ENCODE data around the gene ARL15.

Gene ARL15

DNA sequence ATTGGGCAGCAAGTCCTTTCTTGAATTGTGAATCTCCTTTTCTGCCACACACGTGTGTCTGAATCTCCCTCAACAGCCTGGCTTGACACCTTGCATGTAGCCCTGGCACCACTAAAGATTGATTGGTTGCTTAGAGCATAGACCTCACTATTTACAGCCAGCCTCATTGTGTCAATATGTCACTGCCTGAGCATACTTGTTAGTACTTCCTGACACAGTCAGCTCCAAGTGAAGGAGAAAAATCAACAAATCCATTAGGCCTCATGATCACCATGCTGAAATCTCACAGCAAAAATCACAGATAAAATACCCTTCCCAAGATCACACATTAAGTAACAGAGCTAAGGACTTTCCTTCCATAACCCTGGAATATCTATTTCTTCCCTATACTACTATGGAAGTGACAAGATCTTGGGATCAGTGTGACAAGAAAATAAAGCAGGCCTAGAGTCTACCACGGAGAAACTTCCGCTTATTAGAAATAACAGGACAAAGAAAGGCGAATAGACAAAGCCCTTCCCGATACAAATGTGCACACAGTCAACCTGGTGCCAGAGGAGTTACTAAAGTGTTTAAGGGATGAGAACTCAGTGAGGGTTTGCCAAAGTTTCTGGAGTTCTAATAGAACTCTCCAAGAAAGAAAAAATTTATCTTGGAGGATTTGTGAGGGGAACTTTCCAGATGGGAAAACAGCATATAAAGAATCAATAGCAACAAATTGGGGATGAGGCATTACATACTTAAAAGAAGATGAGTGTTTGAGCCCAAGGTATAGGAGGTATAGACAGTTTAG, 5.6 kb upstream of the ARL15 start:
- peaks cover 8% of the 10 kb centered on the region for H3K27me3 ChIP-seq (ENCODE audit: insufficient read depth, poor library complexity, severe bottlenecking)
- H3K4me3 ChIP-seq (replicated peaks; ENCODE audit: insufficient read depth, low read length): no peak overlapping the region
- H3K27ac ChIP-seq (replicated peaks): no peak overlapping the region
- no peak for DNase-seq (ENCODE audit: low read depth in 1 of 2, low spot score in 1 of 2)
- TF ChIP-seq POLR2AphosphoS5 (IDR thresholded peaks at IDR 0.05; ENCODE audit: low read depth) (no peak), GABPA (IDR thresholded peaks at IDR 0.05; ENCODE audit: low read depth) (no peak)
- TF ChIP-seq, protein P1, sequence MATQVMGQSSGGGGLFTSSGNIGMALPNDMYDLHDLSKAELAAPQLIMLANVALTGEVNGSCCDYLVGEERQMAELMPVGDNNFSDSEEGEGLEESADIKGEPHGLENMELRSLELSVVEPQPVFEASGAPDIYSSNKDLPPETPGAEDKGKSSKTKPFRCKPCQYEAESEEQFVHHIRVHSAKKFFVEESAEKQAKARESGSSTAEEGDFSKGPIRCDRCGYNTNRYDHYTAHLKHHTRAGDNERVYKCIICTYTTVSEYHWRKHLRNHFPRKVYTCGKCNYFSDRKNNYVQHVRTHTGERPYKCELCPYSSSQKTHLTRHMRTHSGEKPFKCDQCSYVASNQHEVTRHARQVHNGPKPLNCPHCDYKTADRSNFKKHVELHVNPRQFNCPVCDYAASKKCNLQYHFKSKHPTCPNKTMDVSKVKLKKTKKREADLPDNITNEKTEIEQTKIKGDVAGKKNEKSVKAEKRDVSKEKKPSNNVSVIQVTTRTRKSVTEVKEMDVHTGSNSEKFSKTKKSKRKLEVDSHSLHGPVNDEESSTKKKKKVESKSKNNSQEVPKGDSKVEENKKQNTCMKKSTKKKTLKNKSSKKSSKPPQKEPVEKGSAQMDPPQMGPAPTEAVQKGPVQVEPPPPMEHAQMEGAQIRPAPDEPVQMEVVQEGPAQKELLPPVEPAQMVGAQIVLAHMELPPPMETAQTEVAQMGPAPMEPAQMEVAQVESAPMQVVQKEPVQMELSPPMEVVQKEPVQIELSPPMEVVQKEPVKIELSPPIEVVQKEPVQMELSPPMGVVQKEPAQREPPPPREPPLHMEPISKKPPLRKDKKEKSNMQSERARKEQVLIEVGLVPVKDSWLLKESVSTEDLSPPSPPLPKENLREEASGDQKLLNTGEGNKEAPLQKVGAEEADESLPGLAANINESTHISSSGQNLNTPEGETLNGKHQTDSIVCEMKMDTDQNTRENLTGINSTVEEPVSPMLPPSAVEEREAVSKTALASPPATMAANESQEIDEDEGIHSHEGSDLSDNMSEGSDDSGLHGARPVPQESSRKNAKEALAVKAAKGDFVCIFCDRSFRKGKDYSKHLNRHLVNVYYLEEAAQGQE (IDR thresholded peaks at IDR 0.05; ENCODE audit: insufficient replicate concordance, low read depth): no peak
- TF ChIP-seq, protein P2, sequence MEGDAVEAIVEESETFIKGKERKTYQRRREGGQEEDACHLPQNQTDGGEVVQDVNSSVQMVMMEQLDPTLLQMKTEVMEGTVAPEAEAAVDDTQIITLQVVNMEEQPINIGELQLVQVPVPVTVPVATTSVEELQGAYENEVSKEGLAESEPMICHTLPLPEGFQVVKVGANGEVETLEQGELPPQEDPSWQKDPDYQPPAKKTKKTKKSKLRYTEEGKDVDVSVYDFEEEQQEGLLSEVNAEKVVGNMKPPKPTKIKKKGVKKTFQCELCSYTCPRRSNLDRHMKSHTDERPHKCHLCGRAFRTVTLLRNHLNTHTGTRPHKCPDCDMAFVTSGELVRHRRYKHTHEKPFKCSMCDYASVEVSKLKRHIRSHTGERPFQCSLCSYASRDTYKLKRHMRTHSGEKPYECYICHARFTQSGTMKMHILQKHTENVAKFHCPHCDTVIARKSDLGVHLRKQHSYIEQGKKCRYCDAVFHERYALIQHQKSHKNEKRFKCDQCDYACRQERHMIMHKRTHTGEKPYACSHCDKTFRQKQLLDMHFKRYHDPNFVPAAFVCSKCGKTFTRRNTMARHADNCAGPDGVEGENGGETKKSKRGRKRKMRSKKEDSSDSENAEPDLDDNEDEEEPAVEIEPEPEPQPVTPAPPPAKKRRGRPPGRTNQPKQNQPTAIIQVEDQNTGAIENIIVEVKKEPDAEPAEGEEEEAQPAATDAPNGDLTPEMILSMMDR (IDR thresholded peaks at IDR 0.05; ENCODE audit: insufficient read depth, low read length): no peak

DNA sequence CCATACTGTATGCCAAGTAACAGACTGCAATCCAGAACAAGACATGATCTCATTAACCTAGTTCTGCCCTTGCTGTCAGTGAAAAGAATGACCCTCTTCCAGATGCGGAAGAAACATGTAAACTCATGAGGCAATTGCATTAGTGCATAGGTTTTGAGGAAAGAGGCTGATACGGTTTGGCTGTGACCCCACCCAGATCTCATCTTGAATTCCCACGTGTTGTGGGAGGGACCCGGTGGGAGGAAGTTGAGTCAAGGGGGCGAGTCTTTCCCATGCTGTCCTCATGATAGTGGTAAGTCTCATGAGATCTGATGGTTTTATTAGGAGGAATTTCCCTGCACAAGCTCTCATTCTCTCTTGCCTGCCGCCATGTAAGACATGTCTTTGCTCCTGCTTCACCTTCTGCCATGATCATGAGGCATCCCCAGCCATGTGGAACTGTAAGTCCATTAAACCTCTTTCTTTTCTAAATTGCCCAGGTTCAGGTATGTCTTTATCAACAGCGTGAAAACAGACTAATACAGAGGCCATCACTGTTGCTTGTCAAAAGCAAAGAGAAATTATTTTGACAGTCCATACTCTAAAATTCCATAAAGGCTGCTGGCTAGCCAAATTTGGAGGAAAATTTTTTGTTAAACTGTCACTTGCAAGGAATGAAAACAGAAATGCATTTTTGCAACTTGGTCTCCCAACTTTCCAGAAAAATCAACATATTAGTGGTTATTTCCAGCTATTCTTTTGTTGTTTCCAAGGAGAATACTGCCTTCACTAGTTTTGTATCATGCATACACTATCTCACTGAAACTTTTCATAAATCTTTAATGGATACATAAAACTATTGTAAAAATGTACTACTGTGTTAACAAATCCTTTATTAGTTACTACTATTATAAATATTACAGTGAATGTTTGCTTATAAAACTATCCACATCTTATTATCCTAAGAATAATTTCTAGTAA, 3.2 kb upstream of the ARL15 start:
- DNase-seq (ENCODE audit: low read depth in 1 of 2, low spot score in 1 of 2): no peak
- H3K27ac ChIP-seq (replicated peaks): no peak overlapping the region
- TF ChIP-seq POLR2AphosphoS5 (IDR thresholded peaks at IDR 0.05; ENCODE audit: low read depth): no peak
- H3K4me3 ChIP-seq (replicated peaks; ENCODE audit: insufficient read depth, low read length): no peak overlapping the region
- no peaks in the 10 kb centered on the region for H3K27me3 ChIP-seq (ENCODE audit: insufficient read depth, poor library complexity, severe bottlenecking)

DNA sequence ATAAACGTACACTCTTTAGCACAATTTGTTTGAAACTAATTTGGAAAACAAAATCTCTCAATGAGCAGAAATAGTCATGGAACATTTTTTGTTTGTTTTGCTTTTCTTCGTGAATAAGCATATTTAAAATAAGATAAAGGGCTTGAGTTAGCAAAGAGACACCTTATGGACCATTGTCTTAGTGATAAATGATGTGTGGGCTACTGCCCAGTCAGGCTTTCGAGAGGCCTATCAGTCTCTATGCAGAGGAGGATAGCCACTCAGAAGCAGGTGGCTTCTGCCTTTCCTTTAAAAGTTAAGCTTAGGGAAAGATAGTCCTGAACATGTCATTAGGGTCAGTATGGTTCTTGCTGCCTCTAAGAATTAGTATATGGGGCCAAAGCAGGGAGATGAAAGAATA, 2.1 kb upstream of the ARL15 start:
- TF ChIP-seq, protein P2 (IDR thresholded peaks at IDR 0.05; ENCODE audit: insufficient read depth, low read length): no peak
- TF ChIP-seq, protein P1 (IDR thresholded peaks at IDR 0.05; ENCODE audit: insufficient replicate concordance, low read depth): no peak
- TF ChIP-seq SPI1 (IDR thresholded peaks at IDR 0.05; ENCODE audit: borderline replicate concordance, low read depth) (no peak), POLR2AphosphoS5 (IDR thresholded peaks at IDR 0.05; ENCODE audit: low read depth) (no peak), GABPA (IDR thresholded peaks at IDR 0.05; ENCODE audit: low read depth) (no peak)
- H3K27me3 ChIP-seq (ENCODE audit: insufficient read depth, poor library complexity, severe bottlenecking): no peaks in the 10 kb centered on the region
- no peak overlapping the region for H3K4me3 ChIP-seq (replicated peaks; ENCODE audit: insufficient read depth, low read length)
- H3K27ac ChIP-seq (replicated peaks): no peak overlapping the region
- no peak for DNase-seq (ENCODE audit: low read depth in 1 of 2, low spot score in 1 of 2)

DNA sequence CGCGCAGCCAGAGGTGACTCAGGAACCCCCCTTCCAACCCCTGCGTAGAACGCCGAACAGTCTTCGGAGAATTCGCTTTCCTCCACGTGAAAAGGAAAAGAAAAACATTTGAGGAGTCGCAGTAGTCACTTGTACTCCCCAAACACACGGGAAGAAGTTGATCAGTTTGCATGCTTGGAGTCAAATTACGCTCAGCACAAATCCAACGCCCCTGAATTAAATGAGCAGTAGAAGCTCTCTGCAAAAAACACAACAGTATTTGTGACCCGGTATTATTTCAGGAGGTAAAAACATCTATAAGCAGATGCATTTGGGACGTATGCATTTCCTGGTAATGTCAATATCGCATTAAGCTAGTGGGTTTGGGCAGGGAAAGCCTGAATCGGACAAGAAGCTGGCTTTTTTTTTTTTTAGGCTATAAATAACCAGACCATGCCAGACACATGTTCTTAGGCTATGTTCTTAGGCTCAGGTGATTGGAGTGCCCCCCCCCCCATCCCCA, 854 bp upstream of the ARL15 start:
- H3K27me3 ChIP-seq (ENCODE audit: insufficient read depth, poor library complexity, severe bottlenecking): no peaks in the 10 kb centered on the region
- DNase-seq (ENCODE audit: low read depth in 1 of 2, low spot score in 1 of 2): no peak
- H3K27ac ChIP-seq (replicated peaks): peak overlapping the region; percentile 70
- H3K4me3 ChIP-seq (replicated peaks; ENCODE audit: insufficient read depth, low read length): peak overlapping the region; percentile 99
- no peak for TF ChIP-seq SPI1 (IDR thresholded peaks at IDR 0.05; ENCODE audit: borderline replicate concordance, low read depth)
- TF ChIP-seq, protein P2 (IDR thresholded peaks at IDR 0.05; ENCODE audit: insufficient read depth, low read length): no peak
- TF ChIP-seq, protein P1 (IDR thresholded peaks at IDR 0.05; ENCODE audit: insufficient replicate concordance, low read depth): no peak
- no peak for TF ChIP-seq GABPA (IDR thresholded peaks at IDR 0.05; ENCODE audit: low read depth)
- TF ChIP-seq POLR2AphosphoS5 (IDR thresholded peaks at IDR 0.05; ENCODE audit: low read depth): no peak
